Osteoblast (primary cell): Measurements from ENCODE around the gene IFIT3. TPM values are rescaled to one million over a fixed set of nuclear protein-coding genes. Genes with fewer than 3 reads are reported as not detected.

Experiments
- DNase-seq: peaks from one replicate; pipeline ENCODE4 v3.0.0; 2011; ENCODE audit warnings: low spot score, mixed read lengths; ENCODE audit not compliant: insufficient read length; ENCODE audit errors: missing footprints
- H2AFZ ChIP-seq: 2 replicates; pipeline ENCODE4 v1.6.0; 2011; ENCODE audit warnings: mild to moderate bottlenecking, low read length
- H3K27ac ChIP-seq: 2 replicates; pipeline ENCODE4 v1.5.1; 2011; ENCODE audit warnings: mild to moderate bottlenecking, low read depth, low read length, moderate library complexity
- H3K27me3 ChIP-seq: 2 replicates; pipeline ENCODE4 v1.6.0; 2012; ENCODE audit warnings: mild to moderate bottlenecking, control low read depth, inconsistent platforms, low read length, moderate library complexity; ENCODE audit not compliant: insufficient read depth
- H3K36me3 ChIP-seq: 2 replicates; pipeline ENCODE4 v1.5.1; 2011; ENCODE audit warnings: mild to moderate bottlenecking, low read length, control low read depth, moderate library complexity; ENCODE audit not compliant: insufficient read depth
- H3K4me1 ChIP-seq: 2 replicates; pipeline ENCODE4 v1.5.1; 2011; ENCODE audit warnings: mild to moderate bottlenecking, low read length, control low read depth, moderate library complexity; ENCODE audit not compliant: insufficient read depth
- H3K4me2 ChIP-seq: 2 replicates; pipeline ENCODE4 v1.6.0; 2011; ENCODE audit warnings: mild to moderate bottlenecking, low read length; ENCODE audit not compliant: insufficient read depth
- H3K4me3 ChIP-seq: fragments of 200-600 bp; sonication (generic); 3 replicates; pipeline ENCODE4 v1.5.1; 2012; ENCODE audit warnings: mild to moderate bottlenecking, low read length, inconsistent platforms; ENCODE audit not compliant: insufficient read depth
- H3K79me2 ChIP-seq: 2 replicates; pipeline ENCODE4 v1.6.0; 2012; ENCODE audit warnings: mild to moderate bottlenecking, low read length, control low read depth, inconsistent platforms; ENCODE audit not compliant: insufficient read depth
- H3K9me3 ChIP-seq: 2 replicates; pipeline ENCODE4 v1.5.1; 2011; ENCODE audit warnings: low read depth, low read length, control low read depth
- H4K20me1 ChIP-seq: 2 replicates; pipeline ENCODE4 v1.6.0; 2012; ENCODE audit warnings: mild to moderate bottlenecking, low read length, control low read depth; ENCODE audit not compliant: insufficient read depth
- total RNA-seq: library from RNA; depleted of rRNA; stranded (reverse); fragments of >200 nt; gene quantifications from 2 replicates; pipeline ENCODE4 v1.2.3, GENCODE V29; 2012
- TF ChIP-seq, protein P1 (sequence below): IDR thresholded peaks from 2 replicates; pipeline ENCODE4 v1.5.1; 2011; ENCODE audit warnings: mild to moderate bottlenecking, low read depth, low read length, moderate library complexity; ENCODE audit errors: extremely low read depth

IFIT3 gene
- total RNA-seq: 33.9 and 43.8 TPM in 2 replicates

DNA sequence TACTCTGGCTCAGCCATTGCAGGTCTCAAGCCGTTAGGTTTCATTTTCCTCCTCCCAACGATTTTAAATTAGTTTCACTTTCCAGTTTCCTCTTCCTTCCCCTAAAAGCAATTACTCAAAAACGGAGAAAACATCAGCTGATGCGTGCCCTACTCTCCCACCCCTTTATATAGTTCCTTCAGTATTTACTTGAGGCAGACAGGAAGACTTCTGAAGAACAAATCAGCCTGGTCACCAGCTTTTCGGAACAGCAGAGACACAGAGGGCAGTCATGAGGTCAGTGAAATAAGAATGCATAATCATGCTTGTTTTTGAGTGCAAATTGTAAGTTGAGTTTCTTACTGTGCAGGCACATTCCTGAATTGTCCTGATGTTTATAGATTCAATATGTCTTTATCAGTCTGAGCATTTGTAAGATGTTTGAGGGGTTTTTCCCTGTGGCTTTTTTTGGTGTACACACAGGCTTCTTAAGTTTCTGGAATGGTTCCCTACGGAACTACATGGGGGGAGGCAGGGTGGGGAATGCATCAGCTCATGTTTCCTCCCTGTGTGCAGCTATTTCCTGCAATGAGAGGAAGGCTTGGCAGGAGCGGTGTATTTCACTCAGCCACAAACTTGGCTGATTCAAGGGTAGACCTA is at the start of gene IFIT3:
Gene IFIT3, plus strand, starts transcription at position 195 of the 639 bp plus-strand sequence. Its CDS starts 77 bp downstream, at position 272.
- Histone ChIP-seq H3K79me2 (peaks cover 27% of the 10 kb centered on the region), H3K4me2 (peak within 1 kb of the TSS; percentile 93), H3K36me3 (no peaks in the 10 kb centered on the region), H3K4me1 (peaks cover 37% of the 10 kb centered on the region), H3K9me3 (no peaks in the 10 kb centered on the region), H4K20me1 (no peaks in the 10 kb centered on the region), H3K27ac (peak within 1 kb of the TSS; percentile 98), H3K4me3 (peak within 1 kb of the TSS; percentile 75), H3K27me3 (no peaks in the 10 kb centered on the region), H2AFZ (peak within 1 kb of the TSS; percentile 88)
- TF ChIP-seq, protein P1, sequence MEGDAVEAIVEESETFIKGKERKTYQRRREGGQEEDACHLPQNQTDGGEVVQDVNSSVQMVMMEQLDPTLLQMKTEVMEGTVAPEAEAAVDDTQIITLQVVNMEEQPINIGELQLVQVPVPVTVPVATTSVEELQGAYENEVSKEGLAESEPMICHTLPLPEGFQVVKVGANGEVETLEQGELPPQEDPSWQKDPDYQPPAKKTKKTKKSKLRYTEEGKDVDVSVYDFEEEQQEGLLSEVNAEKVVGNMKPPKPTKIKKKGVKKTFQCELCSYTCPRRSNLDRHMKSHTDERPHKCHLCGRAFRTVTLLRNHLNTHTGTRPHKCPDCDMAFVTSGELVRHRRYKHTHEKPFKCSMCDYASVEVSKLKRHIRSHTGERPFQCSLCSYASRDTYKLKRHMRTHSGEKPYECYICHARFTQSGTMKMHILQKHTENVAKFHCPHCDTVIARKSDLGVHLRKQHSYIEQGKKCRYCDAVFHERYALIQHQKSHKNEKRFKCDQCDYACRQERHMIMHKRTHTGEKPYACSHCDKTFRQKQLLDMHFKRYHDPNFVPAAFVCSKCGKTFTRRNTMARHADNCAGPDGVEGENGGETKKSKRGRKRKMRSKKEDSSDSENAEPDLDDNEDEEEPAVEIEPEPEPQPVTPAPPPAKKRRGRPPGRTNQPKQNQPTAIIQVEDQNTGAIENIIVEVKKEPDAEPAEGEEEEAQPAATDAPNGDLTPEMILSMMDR: no peak
- DNase-seq: peak; percentile 81

DNA sequence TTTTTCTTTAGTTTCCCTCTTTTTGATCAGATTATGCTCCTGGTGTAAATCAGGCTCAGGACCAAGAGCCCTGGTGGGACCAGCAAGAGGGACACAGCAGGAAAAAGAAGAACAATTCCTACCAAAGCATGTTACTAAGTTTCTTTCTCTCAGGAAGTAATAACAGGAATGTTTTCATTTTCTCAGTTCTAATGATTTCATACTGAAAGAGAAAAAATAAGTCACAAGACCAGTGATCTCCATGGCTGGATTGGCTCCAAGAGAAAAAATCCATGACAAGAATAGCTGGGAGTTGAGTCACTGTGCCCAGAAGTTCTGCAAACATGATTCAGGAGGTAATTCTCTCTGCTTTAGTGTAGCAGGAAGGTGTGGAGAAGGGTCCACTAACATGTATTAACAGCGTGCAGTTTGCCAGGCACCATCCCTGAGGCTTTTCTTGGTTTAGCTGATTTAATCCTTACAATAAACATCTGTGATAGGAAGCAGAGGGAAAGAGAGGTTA is 49.7 kb upstream of the IFIT3 start:
- Histone ChIP-seq H3K4me2 (peak overlapping the region; percentile 75), H3K9me3 (no peaks in the 10 kb centered on the region), H3K4me1 (peaks cover 62% of the 10 kb centered on the region), H3K36me3 (no peaks in the 10 kb centered on the region), H3K27me3 (no peaks in the 10 kb centered on the region), H3K27ac (peak overlapping the region; percentile 99), H3K79me2 (no peaks in the 10 kb centered on the region), H4K20me1 (no peaks in the 10 kb centered on the region), H2AFZ (peak overlapping the region; percentile 69), H3K4me3 (peak overlapping the region; percentile 20)
- TF ChIP-seq, protein P1: no peak
- no peak for DNase-seq

- Histone ChIP-seq H3K9me3 (no peaks in the 10 kb centered on the region), H3K27ac (peak overlapping the region; percentile 99), H3K27me3 (no peaks in the 10 kb centered on the region), H4K20me1 (no peaks in the 10 kb centered on the region), H3K36me3 (no peaks in the 10 kb centered on the region), H2AFZ (peak overlapping the region; percentile 4), H3K4me1 (peaks cover 71% of the 10 kb centered on the region), H3K4me3 (no peak overlapping the region), H3K79me2 (no peaks in the 10 kb centered on the region), H3K4me2 (peak overlapping the region; percentile 34)
- DNase-seq: no peak
- TF ChIP-seq, protein P1: no peak
Measured at GRCh38 chr10:89278900-89279392, 48.9 kb upstream of the IFIT3 start.

DNA sequence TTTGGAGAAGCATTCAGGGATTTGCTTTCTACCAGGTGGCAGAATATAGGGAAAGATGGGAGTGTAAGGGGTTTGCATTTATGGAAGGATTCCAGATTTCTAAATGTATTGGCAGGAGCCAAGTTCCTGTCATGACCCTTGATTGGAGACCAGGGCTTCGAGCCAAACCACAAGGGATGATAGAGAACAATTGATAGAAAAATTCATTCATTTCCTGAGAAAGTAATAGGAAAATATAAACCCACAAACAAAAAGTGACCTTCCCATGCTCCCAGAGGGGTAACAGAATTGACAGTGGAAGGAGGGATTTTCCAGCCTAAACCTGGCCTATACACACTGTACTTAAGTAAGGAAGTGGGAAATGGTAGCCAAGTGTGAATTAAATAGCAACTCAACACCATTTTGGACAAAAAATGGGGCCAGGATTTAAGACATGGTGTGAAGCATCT is 48.4 kb upstream of the IFIT3 start:
- H4K20me1 ChIP-seq: no peaks in the 10 kb centered on the region
- no peak for DNase-seq
- peak overlapping the region; percentile 34 for H3K4me2 ChIP-seq
- H3K4me1 ChIP-seq: peaks cover 74% of the 10 kb centered on the region
- no peaks in the 10 kb centered on the region for H3K9me3 ChIP-seq
- no peak overlapping the region for H3K4me3 ChIP-seq
- no peaks in the 10 kb centered on the region for H3K27me3 ChIP-seq
- TF ChIP-seq, protein P1: no peak
- H3K79me2 ChIP-seq: no peaks in the 10 kb centered on the region
- peak overlapping the region; percentile 4 for H2AFZ ChIP-seq
- peak overlapping the region; percentile 99 for H3K27ac ChIP-seq
- no peaks in the 10 kb centered on the region for H3K36me3 ChIP-seq
